SK-N-SH (cell line): Measurements from ENCODE around the gene IDUA. TPM values are rescaled to one million over a fixed set of nuclear protein-coding genes. Genes with fewer than 3 reads are reported as not detected.

Experiments used
- CTCF ChIA-PET: fragments of 300-600, 350-600 bp; formaldehyde crosslinking; extraction: SDS; loops from one replicate; lab custom pipeline; 2021; lab: Yijun Ruan, JAX
- POLR2A ChIA-PET: fragments of 350-600 bp; sonication (Branson Sonifier 250); formaldehyde crosslinking; extraction: SDS; loops from one replicate; lab custom pipeline; 2020; ENCODE audit warnings: antibody characterized with exemption, inconsistent platforms; lab: Yijun Ruan, JAX
- DNase-seq: peaks from one replicate; pipeline ENCODE4 v3.0.0; 2012
- H2AFZ ChIP-seq: fragments of 200-600 bp; sonication (generic); 2 replicates; pipeline ENCODE4 v1.8.1; 2016; ENCODE audit warnings: antibody characterized with exemption, mild to moderate bottlenecking, low read depth
- H3F3A ChIP-seq: fragments of 200-600 bp; sonication (generic); replicated peaks from 2 replicates; pipeline ENCODE3; 2016; ENCODE audit warnings: antibody characterized with exemption, mild to moderate bottlenecking; ENCODE audit not compliant: insufficient read depth
- H3K27ac ChIP-seq, 2 experiments: fragments of 200-500 bp in 1 of 2; fragments of 200-600 bp in 1 of 2; sonication (Bioruptor generic) in 1 of 2; sonication (generic), shearing (Covaris generic) in 1 of 2; 2 replicates each; pipeline versions ENCODE4 v1.5.1 to v1.6.1; 2014 to 2016; ENCODE audit warnings: low read depth in 2 of 2, inconsistent platforms in 1 of 2, low read length in 1 of 2, mild to moderate bottlenecking in 1 of 2, mixed read lengths in 1 of 2
- H3K27me3 ChIP-seq: fragments of 200-600 bp; sonication (generic), shearing (Covaris generic); 2 replicates; pipeline ENCODE4 v1.6.1; 2016; ENCODE audit warnings: mixed run types; ENCODE audit not compliant: insufficient read depth
- H3K36me3 ChIP-seq, 2 experiments: fragments of 200-500 bp in 1 of 2; fragments of 200-600 bp in 1 of 2; sonication (Bioruptor generic) in 1 of 2; sonication (generic) in 1 of 2; replicated peaks in 1 of 2; 2 replicates each; pipeline versions ENCODE3 to v1.5.1; 2014 to 2016; ENCODE audit warnings: low read length in 1 of 2, mild to moderate bottlenecking in 1 of 2; ENCODE audit not compliant: insufficient read depth in 2 of 2, control insufficient read depth in 1 of 2
- H3K4me1 ChIP-seq, 2 experiments: fragments of 200-500 bp in 1 of 2; fragments of 200-600 bp in 1 of 2; sonication (Bioruptor generic) in 1 of 2; sonication (generic), shearing (Covaris generic) in 1 of 2; 2 replicates each; pipeline versions ENCODE4 v1.5.1 to v1.6.1; 2014 to 2016; ENCODE audit warnings: low read depth in 1 of 2, low read length in 1 of 2, mixed run types in 1 of 2; ENCODE audit not compliant: insufficient read depth in 2 of 2, control insufficient read depth in 1 of 2
- H3K4me2 ChIP-seq: fragments of 200-600 bp; sonication (generic), shearing (Covaris generic); 2 replicates; pipeline ENCODE4 v1.6.1; 2017; ENCODE audit warnings: mixed run types
- H3K4me3 ChIP-seq, 2 experiments: fragments of 200-500 bp in 1 of 2; fragments of 200-600 bp in 1 of 2; sonication (Bioruptor generic) in 1 of 2; sonication (generic), shearing (Covaris generic) in 1 of 2; 2 replicates each; pipeline versions ENCODE4 v1.5.1 to v1.8.1; 2014 to 2016; ENCODE audit warnings: low read depth in 2 of 2, inconsistent platforms in 1 of 2, low read length in 1 of 2, mild to moderate bottlenecking in 1 of 2, mixed read lengths in 1 of 2, moderate library complexity in 1 of 2
- H3K79me2 ChIP-seq: fragments of 200-600 bp; sonication (generic); 2 replicates; pipeline ENCODE4 v1.8.1; 2017; ENCODE audit warnings: mild to moderate bottlenecking; ENCODE audit not compliant: insufficient read depth
- H3K9ac ChIP-seq: fragments of 200-600 bp; sonication (generic); 2 replicates; pipeline ENCODE4 v1.6.1; 2017; ENCODE audit warnings: mixed run types
- H3K9me2 ChIP-seq: fragments of 200-600 bp; sonication (generic); 2 replicates; pipeline ENCODE4 v1.6.1; 2017; ENCODE audit warnings: mixed run types
- H3K9me3 ChIP-seq: fragments of 200-600 bp; sonication (generic); 2 replicates; pipeline ENCODE4 v1.6.1; 2017; ENCODE audit warnings: mixed run types, mild to moderate bottlenecking, moderate library complexity
- H4K20me1 ChIP-seq: fragments of 200-600 bp; sonication (generic); 2 replicates; pipeline ENCODE4 v1.6.1; 2017; ENCODE audit warnings: mild to moderate bottlenecking, mixed run types; ENCODE audit not compliant: insufficient read depth
- ELF1 ChIP-seq: IDR thresholded peaks from 2 replicates; pipeline ENCODE4 v1.4.0; 2012
- EP300 ChIP-seq, 2 experiments: IDR thresholded peaks; 2 replicates each; pipeline versions ENCODE4 v1.4.0 to v1.6.1; 2012; ENCODE audit warnings: borderline replicate concordance in 1 of 2, low read depth in 1 of 2, low read length in 1 of 2
- EZH2phosphoT487 ChIP-seq: fragments of 200-600 bp; sonication (generic); IDR thresholded peaks from 2 replicates; pipeline ENCODE4 v1.6.1; 2017; ENCODE audit warnings: low read depth, mixed run types, mild to moderate bottlenecking, antibody characterized with exemption, moderate library complexity, borderline replicate concordance
- GATA2 ChIP-seq: sonication (generic); formaldehyde crosslinking; IDR thresholded peaks from 2 replicates; pipeline ENCODE4 v1.5.0; 2020; ENCODE audit warnings: mild to moderate bottlenecking, missing genetic modification reagents
- JUND ChIP-seq: IDR thresholded peaks from 2 replicates; pipeline ENCODE4 v1.4.0; 2012
- MAX ChIP-seq: IDR thresholded peaks from 2 replicates; pipeline ENCODE4 v1.4.0; 2012; ENCODE audit warnings: low read depth
- MEF2A ChIP-seq: IDR thresholded peaks from 2 replicates; pipeline ENCODE4 v1.4.0; 2012; ENCODE audit warnings: low read depth, borderline replicate concordance
- MXI1 ChIP-seq: IDR thresholded peaks from 2 replicates; pipeline ENCODE4 v1.6.1; 2012; ENCODE audit warnings: mild to moderate bottlenecking, low read depth, low read length, improper control_type of control experiment
- TCF12 ChIP-seq: IDR thresholded peaks from 2 replicates; pipeline ENCODE4 v1.4.0; 2012
- ZBTB33 ChIP-seq: IDR thresholded peaks from 2 replicates; pipeline ENCODE4 v1.4.0; 2012; ENCODE audit warnings: low read depth, borderline replicate concordance
- WGBS: methylation state at CpG from one replicate; pipeline ENCODE4 v1.1.6; 2017; ENCODE audit warnings: low lambda C conversion rate; 5-methylcytosine and 5-hydroxymethylcytosine counted together
- polyA plus RNA-seq, 3 experiments: library from polyadenylated mRNA; depleted of rRNA; stranded (reverse); fragments of >200 nt; gene quantifications; 2 replicates each; pipeline ENCODE4 v1.2.3, GENCODE V29; 2012

The IDUA gene
- polyA plus RNA-seq, 1 of the 3 experiments (the other 2 are of a cell fraction) = 24.4 TPM

- Histone ChIP-seq H2AFZ (no peak overlapping the region), H3F3A (peaks cover 13% of the 10 kb centered on the region), H4K20me1 (no peaks in the 10 kb centered on the region), H3K27me3 (peaks cover 64% of the 10 kb centered on the region), H3K4me2 (no peak overlapping the region), H3K4me1 (peaks cover 0 to 6% of the 10 kb centered on the region in 2 experiments; a peak in 2 of 4 replicates), H3K27ac (no peak overlapping the region), H3K9me2 (no peaks in the 10 kb centered on the region), H3K36me3 (no peaks in the 10 kb centered on the region), H3K79me2 (no peaks in the 10 kb centered on the region), H3K9ac (no peak overlapping the region), H3K9me3 (no peaks in the 10 kb centered on the region), H3K4me3 (no peak overlapping the region)
- 49% methylated on average over 9 of the region's 9 CpGs for WGBS
- CTCF ChIA-PET = interaction anchor here (1.0 kb wide), 2 partner anchors 12 to 18 kb away, joined by 3 read pairs; no protein-coding TSS in a partner anchor
- no peak for TF ChIP-seq EZH2phosphoT487
- TF ChIP-seq ZBTB33 = no peak
- no peak for TF ChIP-seq MAX
- TF ChIP-seq GATA2 (CRISPR knock-in tag) = no peak
- no peak for TF ChIP-seq MXI1
- no peak for TF ChIP-seq EP300 (IDR thresholded peaks at IDR 0.05; ENCODE audit: borderline replicate concordance in 1 of 2, low read depth in 1 of 2, low read length in 1 of 2)
- no peak for TF ChIP-seq TCF12
- POLR2A ChIA-PET = no interaction called here
- DNase-seq = no peak
Measured at GRCh38 chr4:1051472-1051871, 64.6 kb downstream of the IDUA start.

- TF ChIP-seq EP300 (IDR thresholded peaks at IDR 0.05; ENCODE audit: borderline replicate concordance in 1 of 2, low read depth in 1 of 2, low read length in 1 of 2) (no peak), JUND (no peak), ELF1 (no peak), MEF2A (no peak)
- H3K4me1 ChIP-seq = no peaks in the 10 kb centered on the region; a peak in 2 of 4 replicates
- 28% methylated on average over 11 of the region's 15 CpGs for WGBS
- peaks cover 6% of the 10 kb centered on the region for H3F3A ChIP-seq
- peak; percentile 22 for DNase-seq
- H3K9ac ChIP-seq = no peak overlapping the region
- H3K4me2 ChIP-seq = no peak overlapping the region
- H3K9me3 ChIP-seq = no peaks in the 10 kb centered on the region
- no peaks in the 10 kb centered on the region for H3K36me3 ChIP-seq
- no peak overlapping the region for H3K27ac ChIP-seq
- no peaks in the 10 kb centered on the region for H4K20me1 ChIP-seq
- no peaks in the 10 kb centered on the region for H3K9me2 ChIP-seq
- no peak overlapping the region for H3K4me3 ChIP-seq
- no peaks in the 10 kb centered on the region for H3K79me2 ChIP-seq
- POLR2A ChIA-PET = no interaction called here
- no peak overlapping the region for H2AFZ ChIP-seq
- H3K27me3 ChIP-seq = peaks cover 72% of the 10 kb centered on the region
- CTCF ChIA-PET = no interaction called here
Measured at GRCh38 chr4:1052231-1052671, 65.4 kb downstream of the IDUA start.
